GM21576 (cell line): ENCODE data around the gene CLK2.
"Not testable (repeated sequence)": the region's sequence is repeated elsewhere in the genome, so short reads cannot be mapped to it uniquely, and the experiment has no call there.

Experiments used
- ATAC-seq: cut with Tn5 transposase; IDR thresholded peaks from one replicate; pipeline ENCODE4 v1.9.1; 2021; ENCODE audit warnings: mild to moderate bottlenecking, moderate library complexity; ENCODE audit not compliant: unreplicated experiment

CLK2 gene

DNA sequence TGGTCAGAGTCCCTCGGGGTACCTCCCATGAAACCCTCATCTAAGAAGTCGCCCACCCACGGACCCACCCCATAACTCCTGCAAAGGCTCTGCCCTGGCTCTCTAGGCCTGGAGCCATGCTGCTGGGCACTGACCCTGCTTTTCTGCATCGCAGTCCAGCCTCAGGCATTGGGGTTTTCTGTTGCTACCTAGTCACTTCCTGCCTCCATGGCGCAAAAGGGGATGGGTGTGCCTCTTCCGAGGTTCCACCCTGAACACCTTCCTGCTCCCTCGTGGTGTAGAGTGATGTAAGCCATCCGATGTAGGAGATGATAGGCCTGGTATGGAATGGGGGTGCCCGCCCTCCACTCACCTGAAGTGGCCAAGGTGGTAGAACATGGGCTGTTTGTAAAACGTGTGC, 58.6 kb downstream of the CLK2 start:
- ATAC-seq, result not testable (repeated sequence)
